GM15510 (cell line): ENCODE measurements around the gene C13orf46.

ENCODE experiments used
- POLR2A ChIP-seq: IDR thresholded peaks from 3 replicates; pipeline ENCODE4 v1.6.1; 2011; ENCODE audit warnings: borderline replicate concordance; ENCODE audit not compliant: insufficient read length; ENCODE audit errors: extremely low read depth

The C13orf46 gene

DNA sequence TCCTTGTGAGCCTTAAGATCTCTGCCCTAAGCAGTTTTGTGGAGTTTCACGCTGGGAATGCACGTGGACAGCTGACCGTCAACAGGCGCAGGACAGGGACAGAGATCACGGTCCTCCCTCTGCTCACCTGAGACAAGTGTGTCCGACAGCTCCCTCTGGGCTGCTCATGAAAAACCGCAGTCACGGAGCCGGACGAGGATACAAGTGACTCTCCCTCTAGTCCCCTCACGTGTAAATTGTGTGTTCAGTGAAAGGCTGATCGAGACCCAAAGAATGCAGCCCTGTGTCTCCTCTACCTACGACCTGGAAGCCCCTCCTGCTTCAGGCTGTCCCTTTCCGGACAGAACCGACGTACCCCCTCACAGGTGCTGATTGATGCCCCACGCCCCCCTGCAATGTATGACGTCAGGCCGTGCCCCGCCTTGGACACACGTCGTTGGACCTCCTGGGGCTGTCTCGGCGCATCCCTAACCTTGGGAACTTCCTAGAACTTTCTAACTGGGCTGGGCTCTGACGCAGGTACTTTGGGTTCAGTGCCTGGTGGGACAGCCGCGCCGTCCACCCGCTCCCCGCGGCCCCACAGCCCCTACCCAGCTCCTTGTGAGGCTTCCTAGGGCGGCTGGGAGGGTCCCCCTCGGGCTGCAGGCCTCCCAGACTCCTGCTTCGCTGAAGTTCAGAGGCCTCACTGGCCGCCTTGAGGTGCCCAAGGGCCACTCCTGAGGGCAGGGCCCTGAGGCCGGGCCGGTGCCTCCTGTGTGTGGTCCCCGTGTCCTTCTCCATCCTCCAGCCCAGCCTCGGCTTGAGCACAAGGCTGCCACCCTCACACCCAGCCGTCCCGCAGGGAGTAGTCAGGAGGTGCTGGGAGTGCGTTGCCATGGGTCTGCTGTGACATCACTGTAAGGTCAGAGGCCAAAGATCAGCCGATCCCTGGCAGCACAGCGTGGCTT lies at the start of gene C13orf46:
Gene C13orf46 (minus strand): TSS at position 859 of the 947 bp plus-strand sequence. CDS start 79 bp downstream, at position 780.
- TF ChIP-seq POLR2A, result no peak

DNA sequence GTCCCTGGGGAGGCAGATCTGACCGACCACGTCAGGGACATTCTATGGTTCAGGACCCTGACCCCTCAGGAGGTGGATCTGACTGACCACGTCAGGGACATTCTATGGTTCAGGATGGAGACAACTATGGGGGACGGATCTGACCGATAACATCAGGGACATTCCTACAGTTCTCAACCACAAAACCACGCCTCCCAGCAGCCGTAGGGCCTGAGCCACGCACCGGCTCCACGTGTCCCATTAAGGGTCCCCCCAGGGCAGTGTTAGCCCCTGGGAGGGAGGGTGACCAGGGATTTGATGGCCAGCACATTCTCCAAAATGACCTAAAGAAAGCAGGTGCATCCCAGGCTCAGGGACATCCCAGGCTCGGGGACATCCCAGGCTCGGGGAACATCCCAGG lies 49.0 kb upstream of the C13orf46 start:
- no peak for TF ChIP-seq POLR2A

DNA sequence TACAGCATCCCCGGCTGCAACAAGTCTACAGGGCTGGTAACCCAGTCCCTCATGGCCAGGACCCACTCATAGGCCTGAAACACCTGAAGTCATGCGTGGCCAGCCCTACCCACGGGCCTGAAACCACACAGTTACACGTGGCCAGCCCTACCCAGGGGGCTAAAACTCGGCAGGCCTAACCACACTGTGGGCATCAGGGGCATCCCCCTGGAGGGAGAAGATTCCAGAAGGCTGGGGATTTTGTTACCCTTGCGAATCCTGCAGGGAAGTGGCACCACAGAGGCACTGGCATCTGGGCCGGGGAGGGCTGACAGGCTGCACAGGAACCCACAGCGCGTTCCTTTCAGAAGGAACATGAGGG lies 48.4 kb upstream of the C13orf46 start:
- no peak for TF ChIP-seq POLR2A

DNA sequence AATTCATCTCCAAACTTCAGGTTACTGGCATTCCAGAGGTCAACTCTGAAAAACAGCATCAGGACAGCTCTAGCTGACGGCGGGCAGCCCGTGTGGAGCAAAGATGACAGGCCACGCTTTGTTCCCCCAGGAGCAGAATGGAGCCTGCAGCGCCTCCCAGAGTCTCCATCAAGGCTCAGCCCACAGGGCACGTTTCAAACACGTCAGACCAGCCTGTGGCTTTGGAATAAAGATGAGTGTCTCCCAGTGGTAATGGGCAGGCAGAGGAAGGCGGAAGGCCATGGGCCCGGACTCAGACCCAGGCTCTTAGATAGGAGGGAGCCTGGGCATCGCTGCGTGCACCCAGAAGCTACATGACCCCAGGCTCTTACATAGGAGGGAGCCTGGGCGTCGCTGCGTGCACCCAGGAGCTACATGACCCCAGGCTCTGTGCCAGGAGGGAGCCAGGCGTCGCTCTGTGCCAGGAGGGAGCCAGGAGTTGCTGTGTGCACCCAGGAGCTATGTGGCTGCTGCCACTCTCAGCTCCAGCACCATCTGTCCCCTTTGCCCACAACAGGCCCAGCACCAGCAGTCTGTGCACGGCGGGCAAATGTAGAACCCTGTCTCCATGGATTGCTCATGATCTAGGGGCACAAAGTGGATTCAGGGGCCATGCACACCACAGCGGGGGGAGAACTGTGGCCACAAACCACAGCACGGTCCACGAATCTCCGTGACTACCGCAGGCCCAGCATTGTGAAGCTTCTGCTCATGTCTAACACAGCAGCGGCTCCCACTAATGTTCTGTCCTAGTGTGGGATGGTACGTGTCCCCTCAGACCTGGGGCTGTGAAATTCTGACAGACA lies 47.8 kb upstream of the C13orf46 start:
- TF ChIP-seq POLR2A, result no peak

DNA sequence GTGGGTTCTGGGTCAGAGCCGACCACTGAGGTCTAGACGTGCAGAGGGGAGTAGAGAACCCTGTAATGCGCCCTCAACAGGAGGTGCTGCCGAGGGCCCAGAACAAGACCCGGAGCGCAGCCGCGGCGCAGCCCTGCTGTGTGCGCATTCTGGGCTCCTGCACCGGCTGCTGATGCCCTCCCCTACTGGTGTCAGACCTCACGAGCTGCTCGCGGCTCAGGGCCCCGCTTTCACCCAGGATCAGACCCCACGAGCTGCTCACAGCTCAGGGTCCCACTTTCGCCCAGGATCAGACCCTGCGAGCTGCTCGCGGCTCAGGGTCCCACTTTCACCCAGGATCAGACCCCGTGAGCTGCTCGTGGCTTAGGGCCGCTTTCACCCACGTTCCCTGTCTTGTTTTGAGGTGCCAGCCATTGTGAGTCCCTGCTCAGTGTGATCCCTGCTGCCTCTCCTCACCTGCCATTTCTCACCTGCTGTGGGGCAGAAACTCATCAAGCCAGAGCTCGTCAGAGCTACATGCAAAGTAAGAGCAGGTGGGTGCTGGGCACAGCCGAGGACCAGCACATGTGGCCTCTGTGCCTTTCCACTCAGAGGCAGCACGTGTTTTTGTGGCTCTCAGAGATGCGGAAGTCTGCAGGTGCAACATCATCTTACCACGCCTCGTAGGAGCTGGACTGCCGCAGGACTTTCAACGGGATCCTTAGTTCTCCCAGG lies 47.0 kb upstream of the C13orf46 start:
- TF ChIP-seq POLR2A, result no peak

DNA sequence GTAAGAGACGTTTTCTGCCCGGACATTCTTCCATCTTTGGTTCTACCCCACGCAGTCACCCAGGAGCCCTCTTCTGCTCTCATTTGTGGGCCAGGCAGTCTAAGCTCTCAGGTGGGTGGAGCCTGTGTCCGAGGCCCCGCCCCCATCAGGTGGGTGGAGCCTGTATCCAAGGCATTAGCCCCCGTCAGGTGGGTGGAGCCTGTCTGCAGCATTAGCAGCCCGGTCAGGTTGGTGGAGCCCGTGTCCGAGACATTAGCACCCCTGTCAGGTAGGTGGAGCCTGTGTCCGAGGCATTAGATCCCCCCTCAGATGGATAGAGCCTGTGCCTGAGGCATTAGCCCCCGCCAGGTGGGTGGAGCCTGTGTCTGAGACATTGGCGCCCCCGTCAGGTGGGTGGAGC lies 45.5 kb upstream of the C13orf46 start:
- no peak for TF ChIP-seq POLR2A

DNA sequence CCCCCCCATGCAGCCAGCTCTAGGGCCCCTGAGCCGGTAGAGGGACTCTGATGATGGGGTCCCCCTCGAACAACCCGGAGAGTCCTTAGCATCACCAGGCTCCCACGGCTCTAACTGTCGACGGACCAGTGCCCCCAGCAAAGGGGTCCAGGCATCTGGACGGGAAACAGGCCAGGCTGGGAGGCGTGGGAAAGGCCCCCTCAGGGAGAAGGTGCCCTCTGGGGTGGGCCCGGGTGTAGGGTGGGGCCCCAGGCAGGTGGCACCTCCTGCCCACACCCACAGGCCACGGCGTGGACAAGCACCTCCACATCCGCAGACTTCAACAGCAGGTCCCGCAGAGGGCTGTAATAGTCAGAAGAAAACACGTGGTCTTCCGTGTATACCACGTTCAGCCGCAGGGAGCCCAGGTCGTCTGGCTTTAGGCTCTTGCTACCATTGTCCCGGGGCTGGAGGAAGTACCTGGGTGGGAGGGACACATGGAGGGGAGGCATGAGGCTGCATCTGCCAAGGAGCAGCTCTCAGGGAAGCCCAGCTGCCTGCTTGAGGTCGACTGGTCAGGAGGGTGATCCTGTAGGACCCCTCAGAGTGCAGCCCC lies 44.7 kb upstream of the C13orf46 start:
- no peak for TF ChIP-seq POLR2A

DNA sequence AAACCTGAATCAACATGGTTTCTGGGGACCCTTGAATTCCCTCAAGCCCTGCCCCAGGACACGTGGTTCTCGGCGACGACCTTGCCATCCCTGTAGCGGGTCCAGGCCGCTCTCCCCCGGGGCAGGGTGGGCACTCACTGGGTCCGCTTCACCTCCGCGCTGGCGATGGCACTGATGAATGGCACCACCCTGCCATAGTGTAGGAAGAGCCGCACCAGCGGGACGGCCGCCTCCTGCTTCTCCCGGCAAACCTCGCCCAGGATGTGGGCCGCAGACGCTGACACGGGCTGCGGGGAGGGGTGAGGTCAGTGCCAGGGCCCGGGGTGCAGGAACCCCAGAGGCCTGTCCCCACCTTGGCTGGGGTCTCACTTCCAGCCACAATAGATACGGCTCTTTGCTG lies 44.1 kb upstream of the C13orf46 start:
- no peak for TF ChIP-seq POLR2A

DNA sequence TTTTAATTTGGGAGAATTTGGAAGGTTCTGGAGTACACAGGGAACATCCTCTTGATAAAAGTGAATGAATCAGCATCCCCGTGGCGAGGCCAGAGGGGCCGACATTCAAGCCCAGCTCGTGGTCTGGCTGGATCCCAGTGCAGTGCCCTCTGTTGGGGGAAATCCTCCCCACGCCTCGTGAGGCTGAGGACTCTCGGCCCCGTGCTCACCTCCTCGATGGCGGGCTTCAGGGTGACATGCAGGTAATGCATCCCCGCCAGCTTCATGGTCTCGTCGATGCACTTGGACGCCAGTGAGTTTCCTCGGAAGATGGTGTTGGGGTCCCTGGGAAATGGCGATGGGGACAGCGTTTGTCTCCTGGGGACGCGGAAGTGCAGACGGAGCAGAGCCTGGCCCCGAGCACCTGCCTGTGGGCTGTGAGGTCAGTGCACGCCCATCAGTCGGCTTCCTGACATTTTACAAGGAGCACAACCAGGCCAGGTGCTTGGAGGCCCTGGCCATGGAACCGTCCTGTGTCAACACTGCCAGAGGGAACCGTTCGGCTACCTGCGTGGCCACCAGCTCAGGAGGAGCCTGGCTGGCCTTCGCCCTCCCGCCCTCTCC lies 43.3 kb upstream of the C13orf46 start:
- TF ChIP-seq POLR2A, result no peak

DNA sequence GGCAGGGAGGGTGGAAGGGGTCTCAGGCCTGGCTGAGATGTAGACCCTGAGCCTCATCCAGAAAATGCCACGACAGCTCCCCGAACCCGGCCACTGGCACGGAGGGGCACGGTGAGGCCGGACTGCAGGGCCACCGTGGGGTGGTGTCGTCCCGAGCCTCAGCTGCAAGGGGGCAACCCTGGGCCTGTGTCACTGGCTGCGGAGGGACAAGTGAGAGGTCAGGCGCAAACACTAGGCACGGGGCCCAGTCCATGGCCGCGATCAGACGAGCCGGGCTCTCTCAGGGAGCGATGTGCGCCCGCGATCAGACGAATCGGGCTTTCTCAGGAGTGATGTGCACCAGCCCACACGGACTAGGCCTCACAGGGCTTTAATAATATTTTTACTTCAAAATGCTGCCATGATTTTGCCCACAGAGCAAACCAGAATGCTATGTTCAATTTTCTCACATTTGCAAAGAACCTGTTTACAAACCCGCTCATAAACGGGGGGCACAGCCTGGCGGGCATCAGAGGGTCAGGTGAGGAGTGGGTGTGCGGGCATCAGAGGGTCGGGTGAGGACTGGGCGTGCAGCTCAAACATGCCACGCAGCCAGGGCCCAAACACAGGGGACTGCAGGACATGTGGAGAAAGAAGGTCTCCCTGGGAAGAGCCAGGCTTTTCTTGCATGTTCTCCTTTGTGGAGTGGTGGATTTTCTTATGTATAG lies 42.6 kb upstream of the C13orf46 start:
- no peak for TF ChIP-seq POLR2A

DNA sequence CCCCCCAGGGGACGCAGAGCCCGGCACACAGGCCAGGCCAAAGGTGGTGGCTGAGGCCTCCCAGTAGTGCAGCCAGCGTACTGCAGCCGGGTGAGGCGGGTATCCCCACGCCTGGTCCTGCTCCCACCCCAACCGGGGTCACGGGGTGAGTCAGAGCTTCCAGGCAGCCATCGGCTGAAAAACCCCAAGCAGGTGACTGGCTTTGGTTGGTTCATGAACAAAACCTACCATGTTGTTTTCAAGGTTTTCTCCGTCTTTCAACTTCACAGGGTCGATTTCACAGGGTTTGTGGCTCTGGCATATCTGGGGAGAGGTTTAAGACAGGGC lies 42.1 kb upstream of the C13orf46 start:
- no peak for TF ChIP-seq POLR2A

DNA sequence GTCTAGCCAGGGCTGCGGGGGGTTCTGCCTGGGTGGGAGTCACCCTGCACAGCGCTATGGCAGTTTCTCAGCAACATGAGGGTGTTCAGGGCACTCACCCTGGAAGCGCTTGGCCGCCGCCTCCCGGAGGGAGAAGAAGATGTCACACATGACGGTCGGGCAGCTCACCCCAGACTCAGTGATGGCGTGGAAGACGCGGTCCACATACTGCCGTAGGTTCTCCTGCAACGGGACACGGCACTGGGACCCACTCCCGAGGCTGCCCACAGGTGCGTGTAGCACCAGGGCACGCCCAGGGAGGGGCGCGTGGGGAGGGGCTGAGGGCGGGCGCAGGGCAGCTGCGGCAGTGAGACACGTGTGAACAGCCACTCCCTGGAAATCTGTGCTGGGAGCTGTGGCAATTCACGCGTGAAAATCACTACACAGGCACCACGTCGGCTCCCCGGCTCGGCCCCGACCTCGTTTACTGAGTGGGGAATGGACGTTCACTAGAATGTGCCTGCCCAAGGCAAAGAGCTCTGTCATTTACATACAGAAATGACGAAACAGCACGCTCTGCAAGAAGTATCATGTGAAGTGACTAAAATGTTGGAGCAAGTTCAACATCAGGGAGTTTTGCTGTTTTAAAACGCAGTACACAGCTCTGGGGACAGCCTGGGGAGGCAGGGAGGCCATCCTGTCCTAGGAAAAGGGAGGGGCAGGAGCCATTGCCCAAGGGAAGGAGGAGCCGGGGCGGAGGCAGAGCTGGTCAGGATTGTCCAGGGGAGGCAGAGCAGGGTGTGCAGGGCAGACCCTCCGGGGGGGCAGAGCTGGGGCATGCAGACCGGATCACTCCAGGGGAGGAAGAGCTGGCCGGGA lies 41.5 kb upstream of the C13orf46 start:
- TF ChIP-seq POLR2A, result no peak

DNA sequence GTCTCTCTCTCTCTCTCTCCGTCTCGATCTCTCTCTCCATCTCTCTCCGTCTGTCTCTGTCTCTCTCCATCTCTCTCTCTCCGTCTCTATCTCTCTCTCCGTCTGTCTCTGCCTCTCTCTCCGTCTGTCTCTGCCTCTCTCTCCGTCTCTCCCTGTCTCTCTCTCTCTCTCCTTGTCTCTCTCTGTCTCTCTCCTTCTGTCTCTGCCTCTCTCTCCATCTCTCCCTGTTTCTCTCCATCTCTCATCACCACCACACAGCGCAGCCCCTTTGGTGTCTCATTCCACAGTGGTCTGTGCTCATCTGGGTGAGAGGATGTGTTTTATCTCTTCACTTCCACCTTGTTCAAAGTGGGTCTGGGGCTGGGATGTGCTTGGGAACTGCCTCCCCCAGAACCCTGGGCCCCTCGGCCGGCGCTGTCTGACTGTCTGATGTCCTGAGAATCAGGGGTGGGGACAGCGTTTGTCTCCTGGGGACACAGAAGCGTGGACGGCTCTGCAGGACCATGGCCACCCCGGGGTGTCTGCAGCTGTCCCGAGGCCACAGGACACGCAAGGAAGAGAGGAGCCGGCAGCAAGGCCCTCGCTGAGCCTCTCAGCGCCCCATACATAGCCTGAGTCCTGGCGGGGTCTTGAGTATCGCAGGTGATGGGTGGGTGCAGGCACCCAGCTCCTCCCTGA lies 40.2 kb upstream of the C13orf46 start:
- no peak for TF ChIP-seq POLR2A

DNA sequence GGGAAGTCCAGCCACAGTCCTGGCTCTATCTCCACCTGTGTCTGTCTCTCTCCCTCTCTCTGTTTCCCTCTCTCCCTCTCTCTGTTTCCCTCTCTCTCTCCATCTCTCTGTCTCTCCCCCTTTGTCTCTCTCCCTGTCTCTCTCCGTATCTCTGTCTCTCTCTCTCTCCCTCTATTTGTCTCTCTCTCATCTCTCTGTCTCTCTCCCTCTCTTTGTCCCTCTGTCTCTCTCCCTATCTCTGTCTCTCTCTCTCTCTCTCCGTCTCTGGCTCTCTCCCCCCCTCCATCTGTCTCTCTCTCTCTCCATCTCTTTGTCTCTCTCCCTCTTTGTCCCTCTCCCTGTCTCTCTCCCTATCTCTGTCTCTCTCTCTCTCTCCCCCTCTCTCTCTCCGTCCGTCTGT lies 39.5 kb upstream of the C13orf46 start:
- TF ChIP-seq POLR2A, result no peak
